Measurements from ENCODE around the gene JAML.

GRCh38 chr11:118216621-118217481 is 8.0 kb downstream of the JAML start:
- no peak for TF ChIP-seq EP300 (IDR thresholded peaks at IDR 0.05)
- no peak for TF ChIP-seq CTCF (IDR thresholded peaks at IDR 0.05)

Measured in esophagus muscularis mucosa (tissue), 3 donors.